ENCODE measurements around the gene RTN1. TPM values are rescaled to one million over a fixed set of nuclear protein-coding genes. Genes with fewer than 3 reads are reported as not detected.

Gene RTN1
- polyA plus RNA-seq, 2 of the 4 experiments (the other 2 are of a cell fraction), result 0.09 TPM; not detected in 1

GRCh38 chr14:59761851-59762250 is 108.7 kb downstream of the RTN1 start:
- TF ChIP-seq EHMT2 (IDR thresholded peaks at IDR 0.05; ENCODE audit: low read depth), result no peak
- TF ChIP-seq KDM5A (IDR thresholded peaks at IDR 0.05), result no peak
- no peak for TF ChIP-seq POLR2A (IDR thresholded peaks at IDR 0.05; ENCODE audit: low read length)
- no peak for TF ChIP-seq CBX8 (IDR thresholded peaks at IDR 0.05)
- TF ChIP-seq HES2 (IDR thresholded peaks at IDR 0.05), result no peak
- no peak for TF ChIP-seq FOSL2 (IDR thresholded peaks at IDR 0.05)
- TF ChIP-seq FOSL2 (CRISPR knock-in tag; IDR thresholded peaks at IDR 0.05), result no peak
- no peak for TF ChIP-seq ZSCAN20 (CRISPR knock-in tag; IDR thresholded peaks at IDR 0.05)
- TF ChIP-seq CTCF (IDR thresholded peaks at IDR 0.05), result no peak
- no peak for TF ChIP-seq HOXB5 (CRISPR knock-in tag; IDR thresholded peaks at IDR 0.05)
- TF ChIP-seq NFE2L2 (conservative IDR thresholded peaks at IDR 0.05; ENCODE audit: low read length), result no peak
- no peak for TF ChIP-seq ZNF302 (CRISPR knock-in tag; IDR thresholded peaks at IDR 0.05)
- no peak for TF ChIP-seq FOXS1 (CRISPR knock-in tag; IDR thresholded peaks at IDR 0.05)
- ChIA-PET CTCF (no interaction called here), POLR2A (no interaction called here)
- Histone ChIP-seq H3K9me3 (no peaks in the 10 kb centered on the region), H3K4me1 (no peaks in the 10 kb centered on the region), H3K27ac (no peak overlapping the region), H3K4me2 (no peak overlapping the region), H3K4me3 (no peak overlapping the region)
- ATAC-seq (no peak), DNase-seq (ENCODE audit: low read depth in 1 of 2, low spot score in 1 of 2) (no peak), FAIRE-seq (no peak)
- 24% methylated on average over 6 of the region's 6 CpGs for WGBS (ENCODE audit: missing lambda C conversion rate)

GRCh38 chr14:59755409-59756135 is 115.0 kb downstream of the RTN1 start:
- ChIA-PET CTCF (no interaction called here), POLR2A (no interaction called here)
- no peak overlapping the region for H3K27ac ChIP-seq
- WGBS (ENCODE audit: missing lambda C conversion rate), result 9% methylated on average over 1 of the region's 1 CpG
- TF ChIP-seq HEYL (CRISPR knock-in tag; IDR thresholded peaks at IDR 0.05) (no peak), EP300 (IDR thresholded peaks at IDR 0.05) (no peak), GATA3 (IDR thresholded peaks at IDR 0.05; ENCODE audit: borderline replicate concordance) (no peak), ATOH8 (CRISPR knock-in tag; IDR thresholded peaks at IDR 0.05; ENCODE audit: low read depth) (no peak), RARB (CRISPR knock-in tag; IDR thresholded peaks at IDR 0.05) (no peak), CTCF (IDR thresholded peaks at IDR 0.05) (no peak), RAD21 (conservative IDR thresholded peaks at IDR 0.05 in 1 of 2, IDR thresholded peaks at IDR 0.05 in 1 of 2) (no peak), FOSL2 (IDR thresholded peaks at IDR 0.05) (no peak), FOSL2 (CRISPR knock-in tag; IDR thresholded peaks at IDR 0.05) (no peak), POLR2A (IDR thresholded peaks at IDR 0.05; ENCODE audit: low read length) (no peak), JUN (IDR thresholded peaks at IDR 0.05) (no peak)
- no peak overlapping the region for H3K4me3 ChIP-seq
- FAIRE-seq (no peak), ATAC-seq (no peak), DNase-seq (ENCODE audit: low read depth in 1 of 2, low spot score in 1 of 2) (no peak)
- no peak overlapping the region for H3K4me2 ChIP-seq
- H3K4me1 ChIP-seq, result no peaks in the 10 kb centered on the region
- no peaks in the 10 kb centered on the region for H3K9me3 ChIP-seq
